HG03108 (cell line): ENCODE results near the gene LYPLA2.
A peak's percentile ranks its signal among the peaks of the same experiment; 100 is the strongest.
"Not testable (repeated sequence)": the region's sequence is repeated elsewhere in the genome, so short reads cannot be mapped to it uniquely, and the experiment has no call there.

Experiments
- ATAC-seq: cut with Tn5 transposase; IDR thresholded peaks from one replicate; pipeline ENCODE4 v1.9.1; 2021; ENCODE audit warnings: moderate library complexity; ENCODE audit not compliant: unreplicated experiment

LYPLA2 gene

GRCh38 chr1:23825762-23826522 lies 35.0 kb downstream of the LYPLA2 start:
- no peak for ATAC-seq

- not testable (repeated sequence) for ATAC-seq
Observed at GRCh38 chr1:23826590-23826989, 35.6 kb downstream of the LYPLA2 start.

- no peak for ATAC-seq
Observed at GRCh38 chr1:23827717-23828116, 36.8 kb downstream of the LYPLA2 start.

- not testable (repeated sequence) for ATAC-seq
Observed at GRCh38 chr1:23834156-23834555, 43.2 kb downstream of the LYPLA2 start.

- no peak for ATAC-seq
Observed at GRCh38 chr1:23836037-23836436, 45.1 kb downstream of the LYPLA2 start.

GRCh38 chr1:23837908-23838307 lies 47.0 kb downstream of the LYPLA2 start:
- no peak for ATAC-seq

GRCh38 chr1:23838401-23838866 lies 47.5 kb downstream of the LYPLA2 start:
- peak; percentile 56 for ATAC-seq

- no peak for ATAC-seq
Observed at GRCh38 chr1:23843644-23844043, 52.7 kb downstream of the LYPLA2 start.
